Stomach (tissue), 9 donors: ENCODE data around the gene TNNI3K. TPM values are rescaled to one million over a fixed set of nuclear protein-coding genes. Genes with fewer than 3 reads are reported as not detected.

Source experiments
- DNase-seq, 2 donors: peaks; one replicate each; pipeline versions ENCODE4 v3.0.0 to v3.0.0-alpha.2; 2013 to 2019
- H3K27ac ChIP-seq, 5 donors: fragments of 200-600 bp in 4 of 5; sonication (generic) in 4 of 5; one replicate each; pipeline ENCODE4 v1.5.1; 2013 to 2019; ENCODE audit warnings: mild to moderate bottlenecking in 1 of 5, moderate library complexity in 1 of 5
- H3K27me3 ChIP-seq, 3 donors: fragments of 200-600 bp; sonication (generic); one replicate each; pipeline ENCODE4 v1.5.1; 2017 to 2019; ENCODE audit warnings: mixed run types in 1 of 3
- H3K36me3 ChIP-seq, 4 donors: fragments of 200-600 bp; sonication (generic); 1 replicate in 3 of 4; 2 replicates in 1 of 4; pipeline ENCODE4 v1.5.1; 2016 to 2019
- H3K4me1 ChIP-seq, 4 donors: fragments of 200-600 bp; sonication (generic); one replicate each; pipeline ENCODE4 v1.5.1; 2016 to 2019
- H3K4me3 ChIP-seq, 4 donors: fragments of 200-600 bp; sonication (generic) in 3 of 4; one replicate each; pipeline ENCODE4 v1.5.1; 2016 to 2019; ENCODE audit warnings: mild to moderate bottlenecking in 1 of 4
- H3K9me3 ChIP-seq, 4 donors: fragments of 200-600 bp; sonication (generic); one replicate each; pipeline ENCODE4 v1.5.1; 2016 to 2019
- EP300 ChIP-seq: sonication (generic); formaldehyde crosslinking; IDR thresholded peaks from one replicate; pipeline ENCODE4 v1.6.1; 2017; ENCODE audit warnings: antibody characterized with exemption
- POLR2A ChIP-seq, 4 donors: fragments of 450-650 bp; IDR thresholded peaks; one replicate each; pipeline ENCODE4 v1.6.1; 2016; ENCODE audit warnings: antibody characterized with exemption in 4 of 4, control low read depth in 2 of 4, mild to moderate bottlenecking in 1 of 4, moderate library complexity in 1 of 4
- POLR2AphosphoS5 ChIP-seq, 3 donors: sonication (generic); formaldehyde crosslinking; IDR thresholded peaks; one replicate each; pipeline ENCODE4 v1.6.1; 2016; ENCODE audit warnings: antibody characterized with exemption in 3 of 3
- WGBS, 5 donors: extraction: QIAGEN DNeasy Blood & Tissue Kit in 3 of 5; methylation state at CpG; one replicate each; pipeline versions ENCODE4 v1.1.5 to v1.1.7; 2013 to 2018; 5-methylcytosine and 5-hydroxymethylcytosine counted together
- intact Hi-C: fragments of 100-400 bp; cut with DNase I; formaldehyde crosslinking; loops from one replicate; pipeline ENCODE4 v1.15.1; 2023; ENCODE audit warnings: low total_unique reads
- polyA plus RNA-seq, 3 donors: library from polyadenylated mRNA; stranded (reverse); fragments of 200-250 nt; gene quantifications; one replicate each; pipeline ENCODE4 v1.2.3, GENCODE V29; 2013
- total RNA-seq, 5 donors: library from RNA; depleted of rRNA; stranded (reverse); fragments of >200 nt; gene quantifications; one replicate each; pipeline versions ENCODE4 v1.1.0 to v1.2.3, GENCODE V29; 2014 to 2016
- TF ChIP-seq, protein P1 (sequence below), 7 experiments: fragments of 450-650 bp in 4 of 7; fragments of 200-600 bp in 3 of 7; sonication (generic) in 3 of 7; IDR thresholded peaks; one replicate each; pipeline ENCODE4 v1.5.1; 2016 to 2019; ENCODE audit warnings: antibody characterized with exemption in 7 of 7, control low read depth in 2 of 7, mild to moderate bottlenecking in 1 of 7
- donor health status: healthy with polysubstance abuse.
- donor health status: Bipolar disorder and iron deficiency.
- donor health status: healthy.

TNNI3K gene
- total and polyA plus RNA-seq, 8 donors, result 0.25 to 7.0 (median 1.7) TPM; not detected in 4

DNA sequence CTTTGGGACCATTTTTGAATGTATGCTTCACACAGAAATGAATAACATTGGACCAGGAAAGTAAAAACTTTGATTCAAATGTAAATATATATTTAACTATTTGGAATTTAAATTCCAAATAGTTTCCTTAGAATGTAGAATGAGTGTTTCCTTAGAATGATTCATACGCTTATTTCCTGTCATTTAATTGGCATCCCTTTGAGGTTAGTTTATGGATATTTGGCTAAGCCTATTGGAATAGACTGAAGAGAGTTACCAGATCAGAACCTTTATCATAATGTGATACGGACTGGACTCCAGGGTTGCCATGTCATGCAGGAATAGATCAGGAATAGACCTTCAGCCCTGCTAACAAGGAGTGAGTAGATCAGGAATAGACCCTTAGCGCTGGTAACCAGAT is 133.1 kb downstream of the TNNI3K start:
- TF ChIP-seq POLR2A (IDR thresholded peaks at IDR 0.05), result no peak
- no peak for TF ChIP-seq EP300
- no peak for TF ChIP-seq POLR2AphosphoS5 (IDR thresholded peaks at IDR 0.05)
- TF ChIP-seq, protein P1, sequence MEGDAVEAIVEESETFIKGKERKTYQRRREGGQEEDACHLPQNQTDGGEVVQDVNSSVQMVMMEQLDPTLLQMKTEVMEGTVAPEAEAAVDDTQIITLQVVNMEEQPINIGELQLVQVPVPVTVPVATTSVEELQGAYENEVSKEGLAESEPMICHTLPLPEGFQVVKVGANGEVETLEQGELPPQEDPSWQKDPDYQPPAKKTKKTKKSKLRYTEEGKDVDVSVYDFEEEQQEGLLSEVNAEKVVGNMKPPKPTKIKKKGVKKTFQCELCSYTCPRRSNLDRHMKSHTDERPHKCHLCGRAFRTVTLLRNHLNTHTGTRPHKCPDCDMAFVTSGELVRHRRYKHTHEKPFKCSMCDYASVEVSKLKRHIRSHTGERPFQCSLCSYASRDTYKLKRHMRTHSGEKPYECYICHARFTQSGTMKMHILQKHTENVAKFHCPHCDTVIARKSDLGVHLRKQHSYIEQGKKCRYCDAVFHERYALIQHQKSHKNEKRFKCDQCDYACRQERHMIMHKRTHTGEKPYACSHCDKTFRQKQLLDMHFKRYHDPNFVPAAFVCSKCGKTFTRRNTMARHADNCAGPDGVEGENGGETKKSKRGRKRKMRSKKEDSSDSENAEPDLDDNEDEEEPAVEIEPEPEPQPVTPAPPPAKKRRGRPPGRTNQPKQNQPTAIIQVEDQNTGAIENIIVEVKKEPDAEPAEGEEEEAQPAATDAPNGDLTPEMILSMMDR (IDR thresholded peaks at IDR 0.05), result no peak
- 84 to 95% (median 90%) methylated on average over 3 of the region's 3 CpGs for WGBS, 5 donors
- intact Hi-C loops, result no loop called here

DNA sequence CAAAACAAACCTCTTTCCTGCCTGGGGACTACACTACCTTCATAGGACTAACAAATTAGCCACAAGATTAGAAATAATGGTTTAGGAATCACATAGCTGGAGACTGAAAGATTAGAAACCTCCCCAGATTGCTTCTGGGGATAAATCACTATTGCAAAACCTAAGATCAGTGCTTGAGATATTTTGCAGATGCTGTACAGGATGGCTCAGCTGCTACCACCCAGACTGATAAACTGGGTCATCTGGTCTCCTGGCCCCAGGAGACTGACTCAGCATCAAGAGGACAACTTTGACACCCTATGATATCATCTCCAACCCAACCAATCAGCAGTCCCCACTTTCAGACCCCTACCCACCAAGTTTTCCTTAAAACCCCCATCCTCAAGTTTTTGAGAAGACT is 140.2 kb downstream of the TNNI3K start:
- Histone ChIP-seq H3K9me3 (no peaks in the 10 kb centered on the region), H3K27me3 (no peaks in the 10 kb centered on the region), H3K4me3 (no peak overlapping the region), H3K4me1 (no peaks in the 10 kb centered on the region), H3K36me3 (no peaks in the 10 kb centered on the region), H3K27ac (no peak overlapping the region)
- intact Hi-C loops, result no loop called here
- TF ChIP-seq, protein P1 (IDR thresholded peaks at IDR 0.05), result no peak
- TF ChIP-seq EP300, result no peak
- TF ChIP-seq POLR2A (IDR thresholded peaks at IDR 0.05), result no peak
- no peak for TF ChIP-seq POLR2AphosphoS5 (IDR thresholded peaks at IDR 0.05)
- no peak for DNase-seq

More for the DNA sequence above, 133.1 kb downstream of the TNNI3K start:
- no peaks in the 10 kb centered on the region for H3K27me3 ChIP-seq
- no peaks in the 10 kb centered on the region for H3K4me1 ChIP-seq
- no peak overlapping the region for H3K27ac ChIP-seq
- H3K9me3 ChIP-seq, result no peaks in the 10 kb centered on the region
- H3K36me3 ChIP-seq, result peaks cover 0 to 6% (median 0%) of the 10 kb centered on the region in 4 donors
- no peak overlapping the region for H3K4me3 ChIP-seq
- DNase-seq, result no peak

- no peaks in the 10 kb centered on the region for H3K36me3 ChIP-seq
- DNase-seq, result no peak
- TF ChIP-seq, protein P1 (IDR thresholded peaks at IDR 0.05), result no peak
- TF ChIP-seq POLR2A (IDR thresholded peaks at IDR 0.05) (no peak), EP300 (no peak), POLR2AphosphoS5 (IDR thresholded peaks at IDR 0.05) (no peak)
- no peak overlapping the region for H3K27ac ChIP-seq
- H3K27me3 ChIP-seq, result no peaks in the 10 kb centered on the region
- H3K9me3 ChIP-seq, result no peaks in the 10 kb centered on the region
- H3K4me1 ChIP-seq, result no peaks in the 10 kb centered on the region
- intact Hi-C loops, result no loop called here
- WGBS, 5 donors, result 78 to 93% (median 90%) methylated on average over 9 of the region's 9 CpGs
- H3K4me3 ChIP-seq, result no peak overlapping the region
Observed at GRCh38 chr1:74380252-74380651, 145.1 kb downstream of the TNNI3K start.

- H3K27ac ChIP-seq, result no peak overlapping the region
- TF ChIP-seq EP300, result no peak
- TF ChIP-seq POLR2AphosphoS5 (IDR thresholded peaks at IDR 0.05), result no peak
- TF ChIP-seq POLR2A (IDR thresholded peaks at IDR 0.05), result no peak
- TF ChIP-seq, protein P1 (IDR thresholded peaks at IDR 0.05), result no peak
- intact Hi-C loops, result no loop called here
- 80 to 86% (median 85%) methylated on average over 2 of the region's 2 CpGs for WGBS, 5 donors
- no peaks in the 10 kb centered on the region for H3K9me3 ChIP-seq
- H3K4me3 ChIP-seq, result no peak overlapping the region
- DNase-seq, result no peak
- no peaks in the 10 kb centered on the region for H3K27me3 ChIP-seq
- H3K36me3 ChIP-seq, result no peaks in the 10 kb centered on the region
- peaks cover 0 to 5% (median 0%) of the 10 kb centered on the region in 4 donors for H3K4me1 ChIP-seq
Observed at GRCh38 chr1:74388855-74389254, 153.7 kb downstream of the TNNI3K start.
